ENCODE measurements around the gene CCNT2.

The CCNT2 gene

GRCh38 chr2:134918526-134919340, at the start of gene CCNT2:
Gene CCNT2, plus strand, starts transcription at chr2:134918822. Its CDS starts 33 bp downstream, at chr2:134918855.
- TF ChIP-seq ZNF8 (CRISPR knock-in tag; IDR thresholded peaks at IDR 0.05) = no peak
- TF ChIP-seq OSR1 (CRISPR knock-in tag; IDR thresholded peaks at IDR 0.05) = no peak
- no peak for TF ChIP-seq BACH2 (CRISPR knock-in tag; IDR thresholded peaks at IDR 0.05; ENCODE audit: borderline replicate concordance)
- no peak for TF ChIP-seq ZNF565 (CRISPR knock-in tag; conservative IDR thresholded peaks at IDR 0.05; ENCODE audit: low read depth)
- TF ChIP-seq RARB (CRISPR knock-in tag; IDR thresholded peaks at IDR 0.05) = no peak
- TF ChIP-seq TOX (CRISPR knock-in tag; IDR thresholded peaks at IDR 0.05; ENCODE audit: borderline replicate concordance) = no peak
- no peak for TF ChIP-seq CSRNP3 (CRISPR knock-in tag; IDR thresholded peaks at IDR 0.05)
- no peak for TF ChIP-seq TCF4 (CRISPR knock-in tag; IDR thresholded peaks at IDR 0.05; ENCODE audit: borderline replicate concordance)
- TF ChIP-seq SNAI2 (CRISPR knock-in tag; IDR thresholded peaks at IDR 0.05) = no peak
- no peak for TF ChIP-seq PPARA (CRISPR knock-in tag; IDR thresholded peaks at IDR 0.05; ENCODE audit: borderline replicate concordance)
- TF ChIP-seq ZNF70 (CRISPR knock-in tag; IDR thresholded peaks at IDR 0.05) = no peak
- no peak for TF ChIP-seq POU6F1 (CRISPR knock-in tag; IDR thresholded peaks at IDR 0.05; ENCODE audit: borderline replicate concordance, low read depth)
- TF ChIP-seq GLIS3 (CRISPR knock-in tag; IDR thresholded peaks at IDR 0.05) = no peak
- TF ChIP-seq, protein P1, sequence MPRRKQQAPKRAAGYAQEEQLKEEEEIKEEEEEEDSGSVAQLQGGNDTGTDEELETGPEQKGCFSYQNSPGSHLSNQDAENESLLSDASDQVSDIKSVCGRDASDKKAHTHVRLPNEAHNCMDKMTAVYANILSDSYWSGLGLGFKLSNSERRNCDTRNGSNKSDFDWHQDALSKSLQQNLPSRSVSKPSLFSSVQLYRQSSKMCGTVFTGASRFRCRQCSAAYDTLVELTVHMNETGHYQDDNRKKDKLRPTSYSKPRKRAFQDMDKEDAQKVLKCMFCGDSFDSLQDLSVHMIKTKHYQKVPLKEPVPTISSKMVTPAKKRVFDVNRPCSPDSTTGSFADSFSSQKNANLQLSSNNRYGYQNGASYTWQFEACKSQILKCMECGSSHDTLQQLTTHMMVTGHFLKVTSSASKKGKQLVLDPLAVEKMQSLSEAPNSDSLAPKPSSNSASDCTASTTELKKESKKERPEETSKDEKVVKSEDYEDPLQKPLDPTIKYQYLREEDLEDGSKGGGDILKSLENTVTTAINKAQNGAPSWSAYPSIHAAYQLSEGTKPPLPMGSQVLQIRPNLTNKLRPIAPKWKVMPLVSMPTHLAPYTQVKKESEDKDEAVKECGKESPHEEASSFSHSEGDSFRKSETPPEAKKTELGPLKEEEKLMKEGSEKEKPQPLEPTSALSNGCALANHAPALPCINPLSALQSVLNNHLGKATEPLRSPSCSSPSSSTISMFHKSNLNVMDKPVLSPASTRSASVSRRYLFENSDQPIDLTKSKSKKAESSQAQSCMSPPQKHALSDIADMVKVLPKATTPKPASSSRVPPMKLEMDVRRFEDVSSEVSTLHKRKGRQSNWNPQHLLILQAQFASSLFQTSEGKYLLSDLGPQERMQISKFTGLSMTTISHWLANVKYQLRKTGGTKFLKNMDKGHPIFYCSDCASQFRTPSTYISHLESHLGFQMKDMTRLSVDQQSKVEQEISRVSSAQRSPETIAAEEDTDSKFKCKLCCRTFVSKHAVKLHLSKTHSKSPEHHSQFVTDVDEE (CRISPR knock-in tag; IDR thresholded peaks at IDR 0.05) = no peak
- TF ChIP-seq ISL1 (CRISPR knock-in tag; IDR thresholded peaks at IDR 0.05) = no peak
- no peak for TF ChIP-seq ARNTL (CRISPR knock-in tag; IDR thresholded peaks at IDR 0.05; ENCODE audit: borderline replicate concordance, low read depth)
- TF ChIP-seq CSDC2 (CRISPR knock-in tag; IDR thresholded peaks at IDR 0.05) = no peak
- no peak for TF ChIP-seq ZFP3 (CRISPR knock-in tag; IDR thresholded peaks at IDR 0.05)
- TF ChIP-seq ZC3H10 (CRISPR knock-in tag; IDR thresholded peaks at IDR 0.05) = no peak
- peak; percentile 86 for ATAC-seq

- ATAC-seq = no peak
- no peak for TF ChIP-seq ZNF8 (CRISPR knock-in tag; IDR thresholded peaks at IDR 0.05)
- TF ChIP-seq ZC3H10 (CRISPR knock-in tag; IDR thresholded peaks at IDR 0.05) = no peak
- no peak for TF ChIP-seq SNAI2 (CRISPR knock-in tag; IDR thresholded peaks at IDR 0.05)
- no peak for TF ChIP-seq ZFP3 (CRISPR knock-in tag; IDR thresholded peaks at IDR 0.05)
- no peak for TF ChIP-seq CSRNP3 (CRISPR knock-in tag; IDR thresholded peaks at IDR 0.05)
- TF ChIP-seq CSDC2 (CRISPR knock-in tag; IDR thresholded peaks at IDR 0.05) = no peak
- TF ChIP-seq ZNF565 (CRISPR knock-in tag; conservative IDR thresholded peaks at IDR 0.05; ENCODE audit: low read depth) = no peak
- TF ChIP-seq ZFP30 (CRISPR knock-in tag; IDR thresholded peaks at IDR 0.05) = no peak
- no peak for TF ChIP-seq TOX (CRISPR knock-in tag; IDR thresholded peaks at IDR 0.05; ENCODE audit: borderline replicate concordance)
- TF ChIP-seq GLIS3 (CRISPR knock-in tag; IDR thresholded peaks at IDR 0.05) = no peak
- TF ChIP-seq, protein P1 (CRISPR knock-in tag; IDR thresholded peaks at IDR 0.05) = no peak
- no peak for TF ChIP-seq POU6F1 (CRISPR knock-in tag; IDR thresholded peaks at IDR 0.05; ENCODE audit: borderline replicate concordance, low read depth)
- no peak for TF ChIP-seq RARB (CRISPR knock-in tag; IDR thresholded peaks at IDR 0.05)
- TF ChIP-seq TCF4 (CRISPR knock-in tag; IDR thresholded peaks at IDR 0.05; ENCODE audit: borderline replicate concordance) = no peak
- TF ChIP-seq PATZ1 (CRISPR knock-in tag; IDR thresholded peaks at IDR 0.05; ENCODE audit: borderline replicate concordance) = no peak
- no peak for TF ChIP-seq BACH2 (CRISPR knock-in tag; IDR thresholded peaks at IDR 0.05; ENCODE audit: borderline replicate concordance)
- no peak for TF ChIP-seq ZNF70 (CRISPR knock-in tag; IDR thresholded peaks at IDR 0.05)
- no peak for TF ChIP-seq ISL1 (CRISPR knock-in tag; IDR thresholded peaks at IDR 0.05)
Observed at GRCh38 chr2:134869946-134870736, 48.5 kb upstream of the CCNT2 start.
